ENCODE data around the gene FARS2.

The FARS2 gene

GRCh38 chr6:5723841-5724691 lies 462.8 kb downstream of the FARS2 start:
- no peaks in the 10 kb centered on the region for H3K27me3 Mint-ChIP-seq (ENCODE audit: low read depth)
- peaks cover 4% of the 10 kb centered on the region for H3K4me1 Mint-ChIP-seq (ENCODE audit: low read depth)
- H3K9me3 Mint-ChIP-seq = no peaks in the 10 kb centered on the region
- H3K36me3 Mint-ChIP-seq (ENCODE audit: low read depth) = no peaks in the 10 kb centered on the region
- DNase-seq (ENCODE audit: low spot score) = no peak
- H3K27ac Mint-ChIP-seq = no peak overlapping the region
- H3K4me3 Mint-ChIP-seq = peak overlapping the region; percentile 49

- no peak overlapping the region for H3K4me3 Mint-ChIP-seq
- H3K4me1 Mint-ChIP-seq (ENCODE audit: low read depth) = peaks cover 4% of the 10 kb centered on the region
- DNase-seq (ENCODE audit: low spot score) = no peak
- H3K27ac Mint-ChIP-seq = no peak overlapping the region
- no peaks in the 10 kb centered on the region for H3K36me3 Mint-ChIP-seq (ENCODE audit: low read depth)
- H3K27me3 Mint-ChIP-seq (ENCODE audit: low read depth) = no peaks in the 10 kb centered on the region
- H3K9me3 Mint-ChIP-seq = no peaks in the 10 kb centered on the region
Observed at GRCh38 chr6:5724911-5725310, 463.6 kb downstream of the FARS2 start.

GRCh38 chr6:5726976-5727718 lies 465.8 kb downstream of the FARS2 start:
- no peaks in the 10 kb centered on the region for H3K27me3 Mint-ChIP-seq (ENCODE audit: low read depth)
- no peaks in the 10 kb centered on the region for H3K36me3 Mint-ChIP-seq (ENCODE audit: low read depth)
- no peaks in the 10 kb centered on the region for H3K9me3 Mint-ChIP-seq
- no peak overlapping the region for H3K27ac Mint-ChIP-seq
- no peak for DNase-seq (ENCODE audit: low spot score)
- no peak overlapping the region for H3K4me3 Mint-ChIP-seq
- H3K4me1 Mint-ChIP-seq (ENCODE audit: low read depth) = peaks cover 4% of the 10 kb centered on the region

GRCh38 chr6:5728351-5729079 lies 467.2 kb downstream of the FARS2 start:
- Mint-ChIP-seq H3K9me3 (no peaks in the 10 kb centered on the region), H3K36me3 (ENCODE audit: low read depth) (no peaks in the 10 kb centered on the region), H3K4me3 (no peak overlapping the region), H3K27me3 (ENCODE audit: low read depth) (no peaks in the 10 kb centered on the region), H3K27ac (no peak overlapping the region), H3K4me1 (ENCODE audit: low read depth) (peaks cover 4% of the 10 kb centered on the region)
- no peak for DNase-seq (ENCODE audit: low spot score)

GRCh38 chr6:5729080-5729434 lies 467.7 kb downstream of the FARS2 start:
- peaks cover 3% of the 10 kb centered on the region for H3K4me1 Mint-ChIP-seq (ENCODE audit: low read depth)
- H3K27me3 Mint-ChIP-seq (ENCODE audit: low read depth) = no peaks in the 10 kb centered on the region
- H3K4me3 Mint-ChIP-seq = no peak overlapping the region
- no peaks in the 10 kb centered on the region for H3K36me3 Mint-ChIP-seq (ENCODE audit: low read depth)
- H3K9me3 Mint-ChIP-seq = no peaks in the 10 kb centered on the region
- H3K27ac Mint-ChIP-seq = no peak overlapping the region
- no peak for DNase-seq (ENCODE audit: low spot score)

- H3K4me1 Mint-ChIP-seq (ENCODE audit: low read depth) = no peaks in the 10 kb centered on the region
- H3K4me3 Mint-ChIP-seq = no peak overlapping the region
- DNase-seq (ENCODE audit: low spot score) = no peak
- no peak overlapping the region for H3K27ac Mint-ChIP-seq
- no peaks in the 10 kb centered on the region for H3K27me3 Mint-ChIP-seq (ENCODE audit: low read depth)
- H3K36me3 Mint-ChIP-seq (ENCODE audit: low read depth) = no peaks in the 10 kb centered on the region
- no peaks in the 10 kb centered on the region for H3K9me3 Mint-ChIP-seq
Observed at GRCh38 chr6:5729813-5730517, 468.7 kb downstream of the FARS2 start.

- H3K27ac Mint-ChIP-seq = no peak overlapping the region
- no peaks in the 10 kb centered on the region for H3K9me3 Mint-ChIP-seq
- H3K36me3 Mint-ChIP-seq (ENCODE audit: low read depth) = no peaks in the 10 kb centered on the region
- H3K4me3 Mint-ChIP-seq = no peak overlapping the region
- no peak for DNase-seq (ENCODE audit: low spot score)
- no peaks in the 10 kb centered on the region for H3K27me3 Mint-ChIP-seq (ENCODE audit: low read depth)
- H3K4me1 Mint-ChIP-seq (ENCODE audit: low read depth) = no peaks in the 10 kb centered on the region
Observed at GRCh38 chr6:5730585-5731263, 469.4 kb downstream of the FARS2 start.

- Mint-ChIP-seq H3K4me3 (no peak overlapping the region), H3K27me3 (ENCODE audit: low read depth) (no peaks in the 10 kb centered on the region), H3K4me1 (ENCODE audit: low read depth) (no peaks in the 10 kb centered on the region), H3K36me3 (ENCODE audit: low read depth) (no peaks in the 10 kb centered on the region), H3K9me3 (no peaks in the 10 kb centered on the region), H3K27ac (no peak overlapping the region)
- DNase-seq (ENCODE audit: low spot score) = no peak
Observed at GRCh38 chr6:5731435-5731834, 470.1 kb downstream of the FARS2 start.

- Mint-ChIP-seq H3K4me3 (no peak overlapping the region), H3K9me3 (no peaks in the 10 kb centered on the region), H3K36me3 (ENCODE audit: low read depth) (no peaks in the 10 kb centered on the region), H3K27me3 (ENCODE audit: low read depth) (no peaks in the 10 kb centered on the region), H3K27ac (no peak overlapping the region), H3K4me1 (ENCODE audit: low read depth) (no peaks in the 10 kb centered on the region)
- DNase-seq (ENCODE audit: low spot score) = no peak
Observed at GRCh38 chr6:5732496-5732895, 471.2 kb downstream of the FARS2 start.

- Mint-ChIP-seq H3K27ac (no peak overlapping the region), H3K4me3 (no peak overlapping the region), H3K4me1 (ENCODE audit: low read depth) (peaks cover 3% of the 10 kb centered on the region), H3K27me3 (ENCODE audit: low read depth) (no peaks in the 10 kb centered on the region), H3K9me3 (no peaks in the 10 kb centered on the region), H3K36me3 (ENCODE audit: low read depth) (no peaks in the 10 kb centered on the region)
- DNase-seq (ENCODE audit: low spot score) = no peak
Observed at GRCh38 chr6:5736016-5736738, 474.9 kb downstream of the FARS2 start.

- no peaks in the 10 kb centered on the region for H3K9me3 Mint-ChIP-seq
- H3K27me3 Mint-ChIP-seq (ENCODE audit: low read depth) = no peaks in the 10 kb centered on the region
- H3K4me3 Mint-ChIP-seq = no peak overlapping the region
- DNase-seq (ENCODE audit: low spot score) = no peak
- no peak overlapping the region for H3K27ac Mint-ChIP-seq
- H3K36me3 Mint-ChIP-seq (ENCODE audit: low read depth) = no peaks in the 10 kb centered on the region
- peaks cover 3% of the 10 kb centered on the region for H3K4me1 Mint-ChIP-seq (ENCODE audit: low read depth)
Observed at GRCh38 chr6:5737460-5737859, 476.1 kb downstream of the FARS2 start.

GRCh38 chr6:5738211-5738610 lies 476.9 kb downstream of the FARS2 start:
- Mint-ChIP-seq H3K4me3 (no peak overlapping the region), H3K9me3 (no peaks in the 10 kb centered on the region), H3K27ac (no peak overlapping the region), H3K36me3 (ENCODE audit: low read depth) (no peaks in the 10 kb centered on the region), H3K27me3 (ENCODE audit: low read depth) (no peaks in the 10 kb centered on the region), H3K4me1 (ENCODE audit: low read depth) (peaks cover 3% of the 10 kb centered on the region)
- no peak for DNase-seq (ENCODE audit: low spot score)

- no peak overlapping the region for H3K27ac Mint-ChIP-seq
- H3K4me1 Mint-ChIP-seq (ENCODE audit: low read depth) = no peaks in the 10 kb centered on the region
- no peaks in the 10 kb centered on the region for H3K9me3 Mint-ChIP-seq
- no peak for DNase-seq (ENCODE audit: low spot score)
- H3K27me3 Mint-ChIP-seq (ENCODE audit: low read depth) = no peaks in the 10 kb centered on the region
- no peak overlapping the region for H3K4me3 Mint-ChIP-seq
- H3K36me3 Mint-ChIP-seq (ENCODE audit: low read depth) = no peaks in the 10 kb centered on the region
Observed at GRCh38 chr6:5744497-5744896, 483.2 kb downstream of the FARS2 start.
